A549 treated with AZD9567 at 1 μM for 4 hours (cell line): ENCODE results near the gene PLEKHH3. TPM values are rescaled to one million over a fixed set of nuclear protein-coding genes. Genes with fewer than 3 reads are reported as not detected.

Experiments used
- total RNA-seq: library from RNA; stranded (reverse); fragments of 200-300 nt; extraction: Qiagen RNA extraction; gene quantifications from 5 replicates; pipeline ENCODE4 v1.2.3, GENCODE V29; 2022; ENCODE audit not compliant: insufficient read depth

The PLEKHH3 gene
- 14.7 to 17.2 TPM (median 15.3 TPM) in 5 replicates for total RNA-seq

GRCh38 chr17:42676424-42677011 is at the start of gene PLEKHH3:
Gene PLEKHH3 (minus strand): TSS chr17:42676994. CDS start chr17:42676563, 431 bp downstream.

GRCh38 chr17:42681976-42682721 is 5.4 kb upstream of the PLEKHH3 start, which contains the start of gene CNTNAP1:
Gene CNTNAP1 (plus strand): TSS chr17:42682531. CDS start chr17:42682830, 299 bp downstream.

GRCh38 chr17:42659079-42659931 is 17.5 kb downstream of the PLEKHH3 start, which contains the start of gene TUBG2:
Gene TUBG2 (plus strand): TSS chr17:42659284. CDS start chr17:42659504, 220 bp downstream.

Other genes starting within 250 kb of the PLEKHH3 start
- 35.3 to 42.8 TPM (median 36.6 TPM) in 5 replicates for gene ATP6V0A1, start 218.1 kb downstream of the PLEKHH3 start, total RNA-seq
- 30.0 to 49.1 TPM (median 45.8 TPM) in 5 replicates for gene NAGLU, start 140.8 kb downstream of the PLEKHH3 start, total RNA-seq
- gene HSD17B1, start 124.1 kb downstream of the PLEKHH3 start, total RNA-seq = 1.4 to 1.8 TPM (median 1.7 TPM) in 4 of 5 replicates, not detected in the other
- 96.7 to 132 TPM (median 120 TPM) in 5 replicates for gene COASY, start 114.8 kb downstream of the PLEKHH3 start, total RNA-seq
- gene MLX, start 109.9 kb downstream of the PLEKHH3 start, total RNA-seq = 60.3 to 64.2 TPM (median 63.2 TPM) in 5 replicates
- gene PSMC3IP, start 99.3 kb downstream of the PLEKHH3 start, total RNA-seq = 33.7 to 40.5 TPM (median 36.2 TPM) in 5 replicates
- 26.7 to 33.0 TPM (median 28.0 TPM) in 5 replicates for gene RETREG3, start 67.6 kb downstream of the PLEKHH3 start, total RNA-seq
- gene TUBG1, start 67.3 kb downstream of the PLEKHH3 start, total RNA-seq = 143 to 167 TPM (median 150 TPM) in 5 replicates
- gene TUBG2, start 17.7 kb downstream of the PLEKHH3 start, total RNA-seq = 17.8 to 25.5 TPM (median 24.6 TPM) in 5 replicates
- 0.25 to 2.1 TPM (median 0.44 TPM) in 5 replicates for gene CCR10, start 4.8 kb upstream of the PLEKHH3 start, total RNA-seq
- gene CNTNAP1, start 5.5 kb upstream of the PLEKHH3 start, total RNA-seq = 5.1 to 6.3 TPM (median 5.7 TPM) in 5 replicates
- 6.6 to 12.7 TPM (median 12.2 TPM) in 5 replicates for gene EZH1, start 68.0 kb upstream of the PLEKHH3 start, total RNA-seq
- 0.37 to 0.91 TPM (median 0.82 TPM) in 4 of 5 replicates, not detected in the other for gene RAMP2, start 84.2 kb upstream of the PLEKHH3 start, total RNA-seq
- 120 to 147 TPM (median 124 TPM) in 5 replicates for gene VPS25, start 96.5 kb upstream of the PLEKHH3 start, total RNA-seq
- gene WNK4, start 103.6 kb upstream of the PLEKHH3 start, total RNA-seq = 1.3 to 2.0 TPM (median 1.8 TPM) in 4 of 5 replicates, not detected in the other
- 123 to 134 TPM (median 124 TPM) in 5 replicates for gene COA3, start 121.7 kb upstream of the PLEKHH3 start, total RNA-seq
- gene CNTD1, start 121.9 kb upstream of the PLEKHH3 start, total RNA-seq = 0.06 to 0.19 TPM (median 0.06 TPM) in 4 of 5 replicates, not detected in the other
- gene BECN1, start 147.3 kb upstream of the PLEKHH3 start, total RNA-seq = 77.7 to 99.1 TPM (median 84.7 TPM) in 5 replicates
- gene PSME3, start 156.4 kb upstream of the PLEKHH3 start, total RNA-seq = 223 to 270 TPM (median 236 TPM) in 5 replicates
- gene AOC2, start 167.6 kb upstream of the PLEKHH3 start, total RNA-seq = 0.77 to 3.0 TPM (median 2.4 TPM) in 5 replicates
- 1.2 to 2.0 TPM (median 1.5 TPM) in 5 replicates for gene AOC3, start 174.2 kb upstream of the PLEKHH3 start, total RNA-seq
- not detected in 5 replicates for gene G6PC1, start 223.8 kb upstream of the PLEKHH3 start, total RNA-seq